DMS 273 (cell line): Measurements from ENCODE around the gene RAB26.
"Not testable (repeated sequence)": the region's sequence is repeated elsewhere in the genome, so short reads cannot be mapped to it uniquely, and the experiment has no call there.

Experiments used
- DNase-seq: peaks from one replicate; lab custom pipeline; 2025; ENCODE audit not compliant: unreplicated experiment; lab: John Stamatoyannopoulos, UW

RAB26 gene

GRCh38 chr16:2195322-2196161, 47.1 kb downstream of the RAB26 start:
- peak; percentile 53 for DNase-seq

- DNase-seq = peak; percentile 75
These were observed 47.9 kb downstream of the RAB26 start, which contains the start of gene CASKIN1 for GRCh38 chr16:2196162-2196980. Gene CASKIN1 (minus strand): TSS chr16:2196605. CDS start chr16:2196432, 173 bp downstream.

- no peak for DNase-seq
These were observed 48.6 kb downstream of the RAB26 start for GRCh38 chr16:2196981-2197511.

- DNase-seq = no peak
These were observed 49.3 kb downstream of the RAB26 start for GRCh38 chr16:2197765-2198164.

- DNase-seq = no peak
These were observed 49.9 kb downstream of the RAB26 start for GRCh38 chr16:2198283-2198682.

- DNase-seq = no peak
These were observed 50.7 kb downstream of the RAB26 start for GRCh38 chr16:2199095-2199494.

GRCh38 chr16:2199621-2200139, 51.3 kb downstream of the RAB26 start:
- no peak for DNase-seq

GRCh38 chr16:2200313-2200712, 51.9 kb downstream of the RAB26 start:
- DNase-seq = no peak

GRCh38 chr16:2203119-2203688, 54.8 kb downstream of the RAB26 start:
- not testable (repeated sequence) for DNase-seq
